Neural progenitor cell (in vitro differentiated cells): ENCODE data around the gene ATOSB. TPM values are rescaled to one million over a fixed set of nuclear protein-coding genes. Genes with fewer than 3 reads are reported as not detected.

ENCODE experiments used
- DNase-seq: peaks from one replicate; pipeline ENCODE4 v3.0.0-alpha.2; 2016; ENCODE audit warnings: low spot score
- H2AFZ ChIP-seq: fragments of 200-600 bp; sonication (generic); replicated peaks from 2 replicates; pipeline ENCODE4 v1.6.1; 2016; ENCODE audit warnings: antibody characterized with exemption
- H3F3A ChIP-seq: fragments of 200-600 bp; sonication (generic); 2 replicates; pipeline ENCODE4 v1.6.1; 2016; ENCODE audit warnings: antibody characterized with exemption, low read depth
- H3K27ac ChIP-seq: fragments of 200-600 bp; sonication (generic); 2 replicates; pipeline ENCODE4 v1.5.1; 2016; ENCODE audit warnings: mild to moderate bottlenecking
- H3K27me3 ChIP-seq: fragments of 200-600 bp; sonication (generic); 2 replicates; pipeline ENCODE4 v1.6.1; 2016; ENCODE audit warnings: mild to moderate bottlenecking, moderate library complexity
- H3K36me3 ChIP-seq: fragments of 200-600 bp; sonication (generic); 2 replicates; pipeline ENCODE4 v1.5.1; 2016
- H3K4me1 ChIP-seq: fragments of 200-600 bp; sonication (generic); 2 replicates; pipeline ENCODE4 v1.6.1; 2016; ENCODE audit warnings: mixed run types
- H3K4me2 ChIP-seq: fragments of 200-600 bp; sonication (generic); 2 replicates; pipeline ENCODE4 v1.6.1; 2016
- H3K4me3 ChIP-seq: fragments of 200-600 bp; sonication (generic); 2 replicates; pipeline ENCODE4 v1.5.1; 2016
- H3K79me2 ChIP-seq: fragments of 200-600 bp; sonication (generic); 2 replicates; pipeline ENCODE4 v1.6.1; 2016; ENCODE audit warnings: low read depth
- H3K9ac ChIP-seq: fragments of 200-600 bp; sonication (generic); 2 replicates; pipeline ENCODE4 v1.6.1; 2016
- H3K9me3 ChIP-seq: fragments of 200-600 bp; sonication (generic); 2 replicates; pipeline ENCODE4 v1.5.1; 2016; ENCODE audit warnings: low read depth
- H4K20me1 ChIP-seq: fragments of 200-600 bp; sonication (generic); 2 replicates; pipeline ENCODE4 v1.6.1; 2016; ENCODE audit warnings: low read depth
- H3K27ac Mint-ChIP-seq: 3 replicates; pipeline ENCODE4 v1.8.0; 2021; ENCODE audit warnings: mixed read lengths
- H3K27me3 Mint-ChIP-seq: 2 replicates; pipeline ENCODE4 v1.8.0; 2022; ENCODE audit warnings: low read depth, mild to moderate bottlenecking, inconsistent platforms, moderate library complexity, mixed read lengths; ENCODE audit not compliant: insufficient read depth
- H3K36me3 Mint-ChIP-seq: 3 replicates; pipeline ENCODE4 v1.8.0; 2021; ENCODE audit warnings: mixed read lengths
- H3K4me1 Mint-ChIP-seq: 3 replicates; pipeline ENCODE4 v1.8.0; 2021; ENCODE audit warnings: mixed read lengths
- H3K4me3 Mint-ChIP-seq: 3 replicates; pipeline ENCODE4 v1.8.0; 2021; ENCODE audit warnings: mild to moderate bottlenecking, moderate library complexity, mixed read lengths
- H3K9me3 Mint-ChIP-seq: 3 replicates; pipeline ENCODE4 v1.8.0; 2020; ENCODE audit warnings: mixed read lengths
- EZH2 ChIP-seq: fragments of 200-600 bp; sonication (generic); IDR thresholded peaks from 2 replicates; pipeline ENCODE4 v1.6.1; 2017; ENCODE audit warnings: antibody characterized with exemption, mild to moderate bottlenecking, moderate library complexity
- EZH2phosphoT487 ChIP-seq: fragments of 200-600 bp; sonication (generic); IDR thresholded peaks from 2 replicates; pipeline ENCODE4 v1.6.1; 2017; ENCODE audit warnings: antibody characterized with exemption
- total RNA-seq: library from RNA; depleted of rRNA; stranded (reverse); fragments of >200 nt; gene quantifications from 2 replicates; pipeline ENCODE4 v1.2.3, GENCODE V29; 2015; ENCODE audit warnings: low replicate concordance
- TF ChIP-seq, protein P1 (sequence below): fragments of 200-600 bp; sonication (generic); IDR thresholded peaks from 2 replicates; pipeline ENCODE4 v1.5.1; 2017; ENCODE audit warnings: antibody characterized with exemption, mild to moderate bottlenecking

Gene ATOSB
- total RNA-seq, 1 donor from 2014 or later, result 8.5 TPM

GRCh38 chr9:35059438-35059837 lies 56.2 kb downstream of the ATOSB start:
- H3K36me3 Mint-ChIP-seq, result peaks cover 85% of the 10 kb centered on the region
- DNase-seq, result no peak
- peaks cover 33% of the 10 kb centered on the region for H3F3A ChIP-seq
- no peaks in the 10 kb centered on the region for H3K9me3 Mint-ChIP-seq
- no peak overlapping the region for H2AFZ ChIP-seq
- no peak overlapping the region for H3K27ac Mint-ChIP-seq
- TF ChIP-seq, protein P1, sequence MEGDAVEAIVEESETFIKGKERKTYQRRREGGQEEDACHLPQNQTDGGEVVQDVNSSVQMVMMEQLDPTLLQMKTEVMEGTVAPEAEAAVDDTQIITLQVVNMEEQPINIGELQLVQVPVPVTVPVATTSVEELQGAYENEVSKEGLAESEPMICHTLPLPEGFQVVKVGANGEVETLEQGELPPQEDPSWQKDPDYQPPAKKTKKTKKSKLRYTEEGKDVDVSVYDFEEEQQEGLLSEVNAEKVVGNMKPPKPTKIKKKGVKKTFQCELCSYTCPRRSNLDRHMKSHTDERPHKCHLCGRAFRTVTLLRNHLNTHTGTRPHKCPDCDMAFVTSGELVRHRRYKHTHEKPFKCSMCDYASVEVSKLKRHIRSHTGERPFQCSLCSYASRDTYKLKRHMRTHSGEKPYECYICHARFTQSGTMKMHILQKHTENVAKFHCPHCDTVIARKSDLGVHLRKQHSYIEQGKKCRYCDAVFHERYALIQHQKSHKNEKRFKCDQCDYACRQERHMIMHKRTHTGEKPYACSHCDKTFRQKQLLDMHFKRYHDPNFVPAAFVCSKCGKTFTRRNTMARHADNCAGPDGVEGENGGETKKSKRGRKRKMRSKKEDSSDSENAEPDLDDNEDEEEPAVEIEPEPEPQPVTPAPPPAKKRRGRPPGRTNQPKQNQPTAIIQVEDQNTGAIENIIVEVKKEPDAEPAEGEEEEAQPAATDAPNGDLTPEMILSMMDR, result no peak
- TF ChIP-seq EZH2, result no peak
- no peak for TF ChIP-seq EZH2phosphoT487
- peaks cover 33% of the 10 kb centered on the region for H3K36me3 ChIP-seq
- H3K79me2 ChIP-seq, result peaks cover under 1% of the 10 kb centered on the region
- no peaks in the 10 kb centered on the region for H3K27me3 ChIP-seq
- peaks cover 19% of the 10 kb centered on the region for H4K20me1 ChIP-seq
- H3K4me1 Mint-ChIP-seq, result no peaks in the 10 kb centered on the region
- H3K4me1 ChIP-seq, result no peaks in the 10 kb centered on the region
- no peak overlapping the region for H3K4me3 Mint-ChIP-seq
- H3K27ac ChIP-seq, result no peak overlapping the region
- H3K9me3 ChIP-seq, result no peaks in the 10 kb centered on the region
- no peaks in the 10 kb centered on the region for H3K27me3 Mint-ChIP-seq
- H3K9ac ChIP-seq, result no peak overlapping the region
- H3K4me2 ChIP-seq, result no peak overlapping the region
- no peak overlapping the region for H3K4me3 ChIP-seq

- H3K36me3 ChIP-seq, result peaks cover 24% of the 10 kb centered on the region
Observed at GRCh38 chr9:35057271-35057620, 58.4 kb downstream of the ATOSB start.

GRCh38 chr9:35056571-35057270 lies 58.9 kb downstream of the ATOSB start:
- H4K20me1 ChIP-seq, result peaks cover 4% of the 10 kb centered on the region

More at GRCh38 chr9:35057271-35057620, 58.4 kb downstream of the ATOSB start:
- Histone ChIP-seq H3K4me2 (no peak overlapping the region), H3K27ac (no peak overlapping the region), H4K20me1 (peaks cover 6% of the 10 kb centered on the region), H3K4me1 (no peaks in the 10 kb centered on the region), H3K9me3 (no peaks in the 10 kb centered on the region), H3F3A (peaks cover 49% of the 10 kb centered on the region), H3K27me3 (no peaks in the 10 kb centered on the region), H2AFZ (no peak overlapping the region), H3K4me3 (no peak overlapping the region), H3K79me2 (no peaks in the 10 kb centered on the region), H3K9ac (no peak overlapping the region)
- DNase-seq, result no peak
- TF ChIP-seq, protein P1, result no peak
- TF ChIP-seq EZH2 (no peak), EZH2phosphoT487 (no peak)
- no peak overlapping the region for H3K27ac Mint-ChIP-seq
- H3K4me1 Mint-ChIP-seq, result no peaks in the 10 kb centered on the region
- H3K27me3 Mint-ChIP-seq, result no peaks in the 10 kb centered on the region
- peaks cover 86% of the 10 kb centered on the region for H3K36me3 Mint-ChIP-seq
- H3K4me3 Mint-ChIP-seq, result no peak overlapping the region
- peaks cover 3% of the 10 kb centered on the region for H3K9me3 Mint-ChIP-seq

More at GRCh38 chr9:35056571-35057270, 58.9 kb downstream of the ATOSB start:
- H3K4me1 Mint-ChIP-seq, result no peaks in the 10 kb centered on the region
- peaks cover 24% of the 10 kb centered on the region for H3K36me3 ChIP-seq
- no peak overlapping the region for H3K9ac ChIP-seq
- DNase-seq, result no peak
- H3K27me3 Mint-ChIP-seq, result no peaks in the 10 kb centered on the region
- H3K79me2 ChIP-seq, result no peaks in the 10 kb centered on the region
- H3F3A ChIP-seq, result peaks cover 49% of the 10 kb centered on the region
- no peaks in the 10 kb centered on the region for H3K9me3 ChIP-seq
- peaks cover 85% of the 10 kb centered on the region for H3K36me3 Mint-ChIP-seq
- H2AFZ ChIP-seq, result no peak overlapping the region
- H3K4me1 ChIP-seq, result no peaks in the 10 kb centered on the region
- no peak overlapping the region for H3K4me3 Mint-ChIP-seq
- no peaks in the 10 kb centered on the region for H3K27me3 ChIP-seq
- H3K27ac Mint-ChIP-seq, result no peak overlapping the region
- H3K9me3 Mint-ChIP-seq, result peaks cover 3% of the 10 kb centered on the region
- no peak overlapping the region for H3K4me2 ChIP-seq
- H3K27ac ChIP-seq, result no peak overlapping the region
- no peak overlapping the region for H3K4me3 ChIP-seq
- TF ChIP-seq EZH2phosphoT487 (no peak), EZH2 (no peak)
- TF ChIP-seq, protein P1, result no peak
